Measurements from ENCODE around the gene MED25. TPM values are rescaled to one million over a fixed set of nuclear protein-coding genes. Genes with fewer than 3 reads are reported as not detected.
A peak's percentile ranks its signal among the peaks of the same experiment; 100 is the strongest.

MED25 gene
- total and polyA plus RNA-seq, 3 experiments from 2014 or later, result 23.7 to 47.2 (median 42.3) TPM

DNA sequence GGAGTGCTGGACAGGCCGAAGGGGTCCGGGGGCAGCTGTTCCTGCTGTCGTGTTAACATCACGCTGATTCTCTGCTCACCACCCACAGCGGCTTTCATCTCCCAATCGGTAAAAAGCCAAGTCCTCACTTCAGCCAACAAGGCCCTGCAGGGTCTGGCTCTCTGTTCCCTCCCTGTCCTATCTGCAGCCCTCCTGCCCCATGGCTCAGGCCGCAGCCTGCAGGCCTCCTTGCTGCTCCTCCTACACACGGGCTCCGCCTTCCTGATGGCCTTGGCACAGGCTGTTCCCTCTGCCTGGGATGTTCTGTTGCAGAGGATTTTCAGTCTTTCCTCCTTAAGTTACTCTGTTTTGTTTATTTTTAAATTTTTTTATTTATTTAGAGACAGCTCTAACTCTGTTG is 27.2 kb upstream of the MED25 start:
- POLR2A ChIA-PET, result no interaction called here
- peaks cover 0 to 6% (median 0%) of the 10 kb centered on the region in 3 donors for H3K4me1 Mint-ChIP-seq
- no peaks in the 10 kb centered on the region for H3K9me3 Mint-ChIP-seq
- no peak overlapping the region for H3K4me3 Mint-ChIP-seq
- H3K27me3 ChIP-seq (ENCODE audit: insufficient read depth, low read length, poor library complexity, severe bottlenecking), result no peaks in the 10 kb centered on the region
- H3K27ac Mint-ChIP-seq, result no peak overlapping the region
- no peaks in the 10 kb centered on the region for H3K4me1 ChIP-seq (ENCODE audit: insufficient read depth, low read length)
- no peak overlapping the region for H3K27ac ChIP-seq (ENCODE audit: low read depth, low read length)
- peaks cover 3 to 87% (median 3%) of the 10 kb centered on the region in 3 donors for H3K36me3 Mint-ChIP-seq
- H3K4me3 ChIP-seq (ENCODE audit: low read length), result no peak overlapping the region
- no peak for DNase-seq
- peaks cover 14% of the 10 kb centered on the region for H3K36me3 ChIP-seq (ENCODE audit: insufficient read depth, low read length)
- CTCF ChIA-PET, result no interaction called here
- H3K27me3 Mint-ChIP-seq, result no peaks in the 10 kb centered on the region
- no peaks in the 10 kb centered on the region for H3K9me3 ChIP-seq (ENCODE audit: low read length)

DNA sequence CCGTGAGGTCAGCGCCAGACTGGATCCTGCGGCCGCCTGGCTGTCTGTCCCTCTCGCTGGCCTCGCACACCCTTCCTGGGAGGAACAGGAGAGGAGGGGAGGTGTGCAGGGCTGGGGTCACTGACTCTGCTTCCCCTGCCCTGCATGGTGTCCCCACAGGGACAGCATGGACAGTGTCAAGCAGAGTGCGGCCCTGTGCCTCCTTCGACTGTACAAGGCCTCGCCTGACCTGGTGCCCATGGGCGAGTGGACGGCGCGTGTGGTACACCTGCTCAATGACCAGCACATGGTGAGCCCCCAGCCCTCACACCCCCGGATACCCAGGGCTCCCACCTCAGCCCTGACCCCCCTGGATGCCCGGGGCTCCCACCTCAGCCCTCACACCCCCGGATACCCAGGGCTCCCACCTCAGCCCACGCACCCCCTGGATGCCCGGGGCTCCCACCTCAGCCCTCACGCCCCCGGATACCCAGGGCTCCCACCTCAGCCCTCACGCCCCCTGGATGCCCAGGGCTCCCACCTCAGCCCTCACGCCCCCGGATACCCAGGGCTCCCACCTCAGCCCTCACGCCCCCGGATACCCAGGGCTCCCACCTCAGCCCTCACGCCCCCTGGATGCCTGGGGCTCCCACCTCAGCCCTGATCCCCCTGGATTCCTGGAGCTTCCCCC is 26.2 kb upstream of the MED25 start:
- ChIA-PET POLR2A (no interaction called here), CTCF (no interaction called here)
- peaks cover 22% of the 10 kb centered on the region for H3K36me3 ChIP-seq (ENCODE audit: insufficient read depth, low read length)
- no peaks in the 10 kb centered on the region for H3K27me3 ChIP-seq (ENCODE audit: insufficient read depth, low read length, poor library complexity, severe bottlenecking)
- no peaks in the 10 kb centered on the region for H3K4me1 ChIP-seq (ENCODE audit: insufficient read depth, low read length)
- Mint-ChIP-seq H3K27ac (no peak overlapping the region), H3K4me1 (peaks cover 0 to 6% (median 0%) of the 10 kb centered on the region in 3 donors), H3K36me3 (peaks cover 6 to 87% (median 8%) of the 10 kb centered on the region in 3 donors), H3K27me3 (no peaks in the 10 kb centered on the region), H3K4me3 (no peak overlapping the region), H3K9me3 (no peaks in the 10 kb centered on the region)
- DNase-seq, result no peak
- H3K27ac ChIP-seq (ENCODE audit: low read depth, low read length), result no peak overlapping the region
- H3K9me3 ChIP-seq (ENCODE audit: low read length), result no peaks in the 10 kb centered on the region
- no peak overlapping the region for H3K4me3 ChIP-seq (ENCODE audit: low read length)

DNA sequence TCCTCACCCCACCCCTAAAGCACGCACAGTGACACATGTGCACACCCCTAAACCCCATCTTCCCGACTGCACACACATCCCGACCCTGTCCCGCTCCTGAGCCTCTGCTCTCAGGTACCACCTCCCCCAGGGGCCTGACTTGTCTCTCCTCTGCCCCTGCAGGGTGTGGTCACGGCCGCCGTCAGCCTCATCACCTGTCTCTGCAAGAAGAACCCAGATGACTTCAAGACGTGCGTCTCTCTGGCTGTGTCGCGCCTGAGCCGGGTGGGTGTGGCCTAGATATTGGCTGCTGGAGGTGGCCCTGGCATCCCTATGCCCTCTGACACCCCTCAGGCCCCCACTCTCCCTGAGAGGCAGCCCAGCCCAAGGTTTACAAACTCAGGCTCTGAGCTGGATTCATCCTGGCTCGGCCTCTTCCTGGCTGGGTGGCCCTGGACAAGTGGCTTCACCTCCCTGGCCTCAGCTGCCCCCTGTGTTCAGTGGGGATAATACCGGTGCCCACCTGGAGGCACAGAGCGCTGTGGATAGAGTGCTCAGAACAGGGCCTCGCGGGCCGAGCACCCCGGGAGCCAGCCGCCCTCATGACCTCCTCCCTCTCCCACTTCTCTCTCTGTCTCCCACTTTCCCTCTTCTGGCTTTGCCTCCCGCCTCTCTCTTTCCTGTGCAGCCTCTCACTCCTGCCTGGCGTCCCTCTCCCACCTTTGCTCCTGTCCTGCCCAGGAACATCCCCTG is 25.1 kb upstream of the MED25 start:
- Histone ChIP-seq H3K27me3 (ENCODE audit: insufficient read depth, low read length, poor library complexity, severe bottlenecking) (no peaks in the 10 kb centered on the region), H3K9me3 (ENCODE audit: low read length) (no peaks in the 10 kb centered on the region), H3K4me3 (ENCODE audit: low read length) (no peak overlapping the region), H3K27ac (ENCODE audit: low read depth, low read length) (no peak overlapping the region), H3K4me1 (ENCODE audit: insufficient read depth, low read length) (no peaks in the 10 kb centered on the region), H3K36me3 (ENCODE audit: insufficient read depth, low read length) (peaks cover 22% of the 10 kb centered on the region)
- H3K4me3 Mint-ChIP-seq, result no peak overlapping the region
- peaks cover 0 to 6% (median 0%) of the 10 kb centered on the region in 3 donors for H3K4me1 Mint-ChIP-seq
- ChIA-PET CTCF (no interaction called here), POLR2A (no interaction called here)
- DNase-seq, result no peak
- H3K27me3 Mint-ChIP-seq, result no peaks in the 10 kb centered on the region
- peaks cover 3 to 90% (median 8%) of the 10 kb centered on the region in 3 donors for H3K36me3 Mint-ChIP-seq
- H3K9me3 Mint-ChIP-seq, result no peaks in the 10 kb centered on the region
- no peak overlapping the region for H3K27ac Mint-ChIP-seq

DNA sequence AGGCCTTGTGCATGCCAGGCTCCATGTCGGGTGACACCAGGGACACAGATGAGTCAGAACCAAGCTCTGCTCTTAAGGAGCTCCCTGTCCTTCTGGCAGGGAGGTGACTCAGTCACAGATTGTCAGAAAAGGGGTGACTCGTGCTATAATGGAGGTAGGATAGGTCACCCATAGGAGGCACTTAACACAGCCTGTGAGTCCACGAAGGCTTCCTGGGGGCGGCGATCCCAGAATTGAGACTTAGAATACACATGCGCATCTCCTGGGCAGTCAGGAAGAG is 24.6 kb upstream of the MED25 start:
- CTCF ChIA-PET, result no interaction called here
- no peaks in the 10 kb centered on the region for H3K4me1 ChIP-seq (ENCODE audit: insufficient read depth, low read length)
- no peaks in the 10 kb centered on the region for H3K27me3 Mint-ChIP-seq
- H3K9me3 ChIP-seq (ENCODE audit: low read length), result no peaks in the 10 kb centered on the region
- peaks cover 0 to 3% (median 0%) of the 10 kb centered on the region in 3 donors for H3K4me1 Mint-ChIP-seq
- H3K27me3 ChIP-seq (ENCODE audit: insufficient read depth, low read length, poor library complexity, severe bottlenecking), result no peaks in the 10 kb centered on the region
- H3K4me3 ChIP-seq (ENCODE audit: low read length), result no peak overlapping the region
- no peak overlapping the region for H3K27ac ChIP-seq (ENCODE audit: low read depth, low read length)
- H3K36me3 Mint-ChIP-seq, result peaks cover 3 to 90% (median 8%) of the 10 kb centered on the region in 3 donors
- peaks cover 22% of the 10 kb centered on the region for H3K36me3 ChIP-seq (ENCODE audit: insufficient read depth, low read length)
- H3K4me3 Mint-ChIP-seq, result no peak overlapping the region
- no peak overlapping the region for H3K27ac Mint-ChIP-seq
- no peak for DNase-seq
- POLR2A ChIA-PET, result no interaction called here
- H3K9me3 Mint-ChIP-seq, result no peaks in the 10 kb centered on the region

DNA sequence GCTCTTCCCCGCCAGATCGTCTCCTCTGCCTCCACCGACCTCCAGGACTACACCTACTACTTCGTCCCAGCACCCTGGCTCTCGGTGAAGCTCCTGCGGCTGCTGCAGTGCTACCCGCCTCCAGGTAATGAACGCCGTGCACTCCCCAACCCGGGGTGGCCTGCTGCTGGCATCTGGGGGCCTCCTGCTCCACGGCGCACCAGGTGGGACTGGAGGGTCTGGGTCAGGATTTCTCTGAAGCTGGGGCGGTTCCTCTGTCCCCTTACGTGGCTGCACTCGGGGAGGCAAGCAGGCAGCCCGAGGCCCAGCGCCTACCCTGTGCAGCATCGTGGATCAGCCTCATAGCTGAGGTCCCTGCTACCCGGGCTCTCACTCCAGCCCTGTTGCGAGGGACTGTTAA is 22.5 kb upstream of the MED25 start:
- Histone ChIP-seq H3K27me3 (ENCODE audit: insufficient read depth, low read length, poor library complexity, severe bottlenecking) (no peaks in the 10 kb centered on the region), H3K4me1 (ENCODE audit: insufficient read depth, low read length) (no peaks in the 10 kb centered on the region), H3K27ac (ENCODE audit: low read depth, low read length) (no peak overlapping the region), H3K36me3 (ENCODE audit: insufficient read depth, low read length) (peaks cover 22% of the 10 kb centered on the region), H3K4me3 (ENCODE audit: low read length) (no peak overlapping the region), H3K9me3 (ENCODE audit: low read length) (no peaks in the 10 kb centered on the region)
- Mint-ChIP-seq H3K9me3 (no peaks in the 10 kb centered on the region), H3K4me1 (no peaks in the 10 kb centered on the region), H3K27me3 (no peaks in the 10 kb centered on the region), H3K36me3 (peaks cover 3 to 93% (median 8%) of the 10 kb centered on the region in 3 donors), H3K4me3 (no peak overlapping the region), H3K27ac (no peak overlapping the region)
- CTCF ChIA-PET, result no interaction called here
- POLR2A ChIA-PET, result no interaction called here
- DNase-seq, result no peak

DNA sequence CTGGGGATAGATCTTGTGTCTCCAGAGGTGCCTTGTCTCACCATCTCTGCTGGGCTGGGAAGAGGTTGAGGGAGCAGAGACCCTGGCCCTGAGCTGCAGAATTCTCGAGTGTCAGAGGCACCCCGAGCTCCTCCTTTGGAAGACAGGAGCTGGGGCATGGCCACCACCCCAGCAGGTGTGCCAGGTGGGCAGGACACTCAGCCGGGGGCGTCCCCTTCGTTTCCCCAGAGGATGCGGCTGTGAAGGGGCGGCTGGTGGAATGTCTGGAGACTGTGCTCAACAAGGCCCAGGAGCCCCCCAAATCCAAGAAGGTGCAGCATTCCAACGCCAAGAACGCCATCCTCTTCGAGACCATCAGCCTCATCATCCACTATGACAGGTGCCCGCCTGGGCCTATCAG is 19.5 kb upstream of the MED25 start:
- no peaks in the 10 kb centered on the region for H3K4me1 Mint-ChIP-seq
- no peaks in the 10 kb centered on the region for H3K4me1 ChIP-seq (ENCODE audit: insufficient read depth, low read length)
- no peaks in the 10 kb centered on the region for H3K27me3 Mint-ChIP-seq
- H3K36me3 Mint-ChIP-seq, result peaks cover 6 to 89% (median 8%) of the 10 kb centered on the region in 3 donors
- H3K27ac Mint-ChIP-seq, result no peak overlapping the region
- H3K4me3 Mint-ChIP-seq, result no peak overlapping the region
- no peak overlapping the region for H3K27ac ChIP-seq (ENCODE audit: low read depth, low read length)
- H3K4me3 ChIP-seq (ENCODE audit: low read length), result no peak overlapping the region
- no peaks in the 10 kb centered on the region for H3K9me3 Mint-ChIP-seq
- H3K27me3 ChIP-seq (ENCODE audit: insufficient read depth, low read length, poor library complexity, severe bottlenecking), result no peaks in the 10 kb centered on the region
- peaks cover 20% of the 10 kb centered on the region for H3K36me3 ChIP-seq (ENCODE audit: insufficient read depth, low read length)
- ChIA-PET POLR2A (no interaction called here), CTCF (no interaction called here)
- no peak for DNase-seq
- H3K9me3 ChIP-seq (ENCODE audit: low read length), result no peaks in the 10 kb centered on the region

DNA sequence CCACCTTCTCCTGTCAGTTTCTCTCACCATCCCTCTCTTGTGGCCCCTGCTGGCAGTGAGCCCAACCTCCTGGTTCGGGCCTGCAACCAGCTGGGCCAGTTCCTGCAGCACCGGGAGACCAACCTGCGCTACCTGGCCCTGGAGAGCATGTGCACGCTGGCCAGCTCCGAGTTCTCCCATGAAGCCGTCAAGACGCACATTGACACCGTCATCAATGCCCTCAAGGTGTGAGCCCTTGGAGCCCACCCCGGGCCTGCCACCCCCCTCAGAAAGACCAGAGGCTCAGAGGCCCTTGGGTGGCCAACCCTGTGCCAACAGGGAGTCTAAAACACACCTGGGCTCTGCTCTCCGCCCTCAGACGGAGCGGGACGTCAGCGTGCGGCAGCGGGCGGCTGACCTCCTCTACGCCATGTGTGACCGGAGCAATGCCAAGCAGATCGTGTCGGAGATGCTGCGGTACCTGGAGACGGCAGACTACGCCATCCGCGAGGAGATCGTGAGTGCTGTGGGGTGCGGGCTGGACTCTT is 18.8 kb upstream of the MED25 start:
- Histone ChIP-seq H3K9me3 (ENCODE audit: low read length) (no peaks in the 10 kb centered on the region), H3K4me3 (ENCODE audit: low read length) (no peak overlapping the region), H3K27ac (ENCODE audit: low read depth, low read length) (no peak overlapping the region), H3K36me3 (ENCODE audit: insufficient read depth, low read length) (peaks cover 20% of the 10 kb centered on the region), H3K27me3 (ENCODE audit: insufficient read depth, low read length, poor library complexity, severe bottlenecking) (no peaks in the 10 kb centered on the region), H3K4me1 (ENCODE audit: insufficient read depth, low read length) (no peaks in the 10 kb centered on the region)
- DNase-seq, result no peak
- ChIA-PET POLR2A (no interaction called here), CTCF (interaction anchor here (0.6 kb wide), 1 partner anchor 169 kb away, joined by 3 read pairs; no protein-coding TSS in a partner anchor)
- Mint-ChIP-seq H3K27ac (peak overlapping the region in 2 of 8 donors; percentile 12 to 75), H3K27me3 (no peaks in the 10 kb centered on the region), H3K36me3 (peaks cover 7 to 90% (median 8%) of the 10 kb centered on the region in 3 donors), H3K4me1 (no peaks in the 10 kb centered on the region), H3K4me3 (no peak overlapping the region), H3K9me3 (no peaks in the 10 kb centered on the region)

DNA sequence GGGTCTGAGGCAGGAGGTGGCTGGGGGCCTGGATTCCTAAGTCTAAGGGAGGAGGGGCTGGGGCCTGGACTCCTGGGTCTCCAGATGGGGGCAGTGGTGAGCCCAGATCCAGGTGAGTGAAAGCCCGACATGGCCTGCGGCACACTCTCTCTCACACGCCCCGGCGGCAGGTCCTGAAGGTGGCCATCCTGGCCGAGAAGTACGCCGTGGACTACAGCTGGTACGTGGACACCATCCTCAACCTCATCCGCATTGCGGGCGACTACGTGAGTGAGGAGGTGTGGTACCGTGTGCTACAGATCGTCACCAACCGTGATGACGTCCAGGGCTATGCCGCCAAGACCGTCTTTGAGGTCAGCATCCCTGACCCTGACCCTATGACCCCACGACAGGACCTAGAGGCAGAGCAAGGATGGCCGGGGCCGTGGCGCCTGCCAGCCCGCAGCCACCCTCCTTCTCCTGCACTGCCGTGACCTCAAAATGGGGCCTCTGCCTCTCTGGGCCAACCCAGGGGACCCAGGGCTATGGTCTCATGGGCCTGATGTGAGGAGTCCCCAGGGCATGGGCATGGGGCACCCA is 18.2 kb upstream of the MED25 start:
- peak overlapping the region in 1 of 8 donors; percentile 75 for H3K27ac Mint-ChIP-seq
- DNase-seq, result no peak
- ChIA-PET POLR2A (interaction anchor here (1.3 kb wide), 1 partner anchor 13 kb away, joined by 3 read pairs; the partner anchor contains the start of gene FUZ), CTCF (no interaction called here)
- Histone ChIP-seq H3K4me3 (ENCODE audit: low read length) (no peak overlapping the region), H3K36me3 (ENCODE audit: insufficient read depth, low read length) (peaks cover 20% of the 10 kb centered on the region), H3K9me3 (ENCODE audit: low read length) (no peaks in the 10 kb centered on the region), H3K4me1 (ENCODE audit: insufficient read depth, low read length) (no peaks in the 10 kb centered on the region), H3K27ac (ENCODE audit: low read depth, low read length) (no peak overlapping the region), H3K27me3 (ENCODE audit: insufficient read depth, low read length, poor library complexity, severe bottlenecking) (no peaks in the 10 kb centered on the region)
- peaks cover 6 to 89% (median 8%) of the 10 kb centered on the region in 3 donors for H3K36me3 Mint-ChIP-seq
- H3K4me3 Mint-ChIP-seq, result peak overlapping the region in 2 of 7 donors; percentile 18 to 45
- no peaks in the 10 kb centered on the region for H3K4me1 Mint-ChIP-seq
- H3K27me3 Mint-ChIP-seq, result no peaks in the 10 kb centered on the region
- H3K9me3 Mint-ChIP-seq, result no peaks in the 10 kb centered on the region

All from CD8-positive, alpha-beta memory T cell (primary cell).